HG03280 (cell line): Measurements from ENCODE around the gene TRIM23.
"Not testable (repeated sequence)": the region's sequence is repeated elsewhere in the genome, so short reads cannot be mapped to it uniquely, and the experiment has no call there.

Experiments used
- ATAC-seq: cut with Tn5 transposase; IDR thresholded peaks from one replicate; pipeline ENCODE4 v1.9.1; 2021; ENCODE audit warnings: mild to moderate bottlenecking, moderate library complexity; ENCODE audit not compliant: unreplicated experiment

Gene TRIM23

DNA sequence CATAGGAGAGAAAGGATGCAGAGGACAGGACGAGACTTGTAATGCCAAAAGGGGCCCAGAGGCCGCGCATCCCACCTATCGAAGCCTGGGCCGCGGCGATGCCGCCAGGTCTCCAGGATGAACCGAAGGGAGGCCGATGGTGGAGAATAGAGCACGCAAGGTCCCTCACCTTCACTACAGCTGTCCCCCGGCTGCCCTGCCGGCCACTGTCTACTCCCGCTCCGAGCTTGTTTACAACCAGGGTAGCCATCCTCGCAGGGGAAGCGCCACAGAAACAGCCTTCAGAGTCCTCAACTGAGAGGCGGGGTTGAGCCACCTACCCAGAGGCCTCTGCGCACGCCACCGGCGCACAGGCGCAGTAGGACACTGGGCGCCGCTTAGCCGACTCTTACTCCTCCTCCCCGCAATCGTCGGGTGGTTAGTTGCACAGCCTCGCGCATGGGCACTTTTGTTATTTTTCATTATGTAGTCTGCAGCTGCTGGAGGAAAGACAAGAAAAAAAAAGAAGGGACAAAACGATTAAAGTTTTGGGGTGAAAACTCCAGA is at the start of gene TRIM23:
Gene TRIM23, minus strand, starts transcription at position 309 of the 546 bp plus-strand sequence. Its CDS starts 59 bp downstream, at position 250.
- ATAC-seq: peak; percentile 96

- ATAC-seq: no peak
Observed at GRCh38 chr5:65672796-65673195, 48.7 kb upstream of the TRIM23 start.

GRCh38 chr5:65668696-65669095 is 44.6 kb upstream of the TRIM23 start:
- ATAC-seq: no peak

GRCh38 chr5:65663804-65664521 is 39.8 kb upstream of the TRIM23 start:
- no peak for ATAC-seq

DNA sequence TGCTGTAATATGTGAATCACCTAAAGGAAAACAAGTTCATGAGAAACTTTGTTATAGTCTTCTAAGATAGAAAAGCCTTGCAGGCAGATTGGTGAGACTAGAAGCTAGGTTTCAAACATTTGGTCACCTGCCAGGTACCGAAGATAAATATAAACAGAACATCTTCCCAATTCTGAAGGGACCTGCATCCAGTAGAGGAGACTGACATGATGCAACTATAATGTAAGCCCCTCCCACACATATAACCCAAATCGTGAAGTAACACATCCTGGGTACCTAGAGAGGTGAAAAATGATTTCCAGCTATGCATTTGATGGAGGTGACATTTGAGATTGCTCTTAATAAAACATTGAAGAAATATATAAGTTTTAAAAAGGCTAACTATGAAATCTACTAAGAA is 30.6 kb upstream of the TRIM23 start:
- ATAC-seq: no peak

GRCh38 chr5:65651144-65651543 is 27.0 kb upstream of the TRIM23 start:
- no peak for ATAC-seq

GRCh38 chr5:65647941-65648340 is 23.8 kb upstream of the TRIM23 start:
- ATAC-seq: no peak

- ATAC-seq: no peak
Observed at GRCh38 chr5:65646938-65647337, 22.8 kb upstream of the TRIM23 start.

- ATAC-seq: no peak
Observed at GRCh38 chr5:65640240-65640639, 16.1 kb upstream of the TRIM23 start.

GRCh38 chr5:65630981-65631380 is 6.8 kb upstream of the TRIM23 start:
- no peak for ATAC-seq

GRCh38 chr5:65625743-65626142 is 1.6 kb upstream of the TRIM23 start:
- ATAC-seq: no peak

DNA sequence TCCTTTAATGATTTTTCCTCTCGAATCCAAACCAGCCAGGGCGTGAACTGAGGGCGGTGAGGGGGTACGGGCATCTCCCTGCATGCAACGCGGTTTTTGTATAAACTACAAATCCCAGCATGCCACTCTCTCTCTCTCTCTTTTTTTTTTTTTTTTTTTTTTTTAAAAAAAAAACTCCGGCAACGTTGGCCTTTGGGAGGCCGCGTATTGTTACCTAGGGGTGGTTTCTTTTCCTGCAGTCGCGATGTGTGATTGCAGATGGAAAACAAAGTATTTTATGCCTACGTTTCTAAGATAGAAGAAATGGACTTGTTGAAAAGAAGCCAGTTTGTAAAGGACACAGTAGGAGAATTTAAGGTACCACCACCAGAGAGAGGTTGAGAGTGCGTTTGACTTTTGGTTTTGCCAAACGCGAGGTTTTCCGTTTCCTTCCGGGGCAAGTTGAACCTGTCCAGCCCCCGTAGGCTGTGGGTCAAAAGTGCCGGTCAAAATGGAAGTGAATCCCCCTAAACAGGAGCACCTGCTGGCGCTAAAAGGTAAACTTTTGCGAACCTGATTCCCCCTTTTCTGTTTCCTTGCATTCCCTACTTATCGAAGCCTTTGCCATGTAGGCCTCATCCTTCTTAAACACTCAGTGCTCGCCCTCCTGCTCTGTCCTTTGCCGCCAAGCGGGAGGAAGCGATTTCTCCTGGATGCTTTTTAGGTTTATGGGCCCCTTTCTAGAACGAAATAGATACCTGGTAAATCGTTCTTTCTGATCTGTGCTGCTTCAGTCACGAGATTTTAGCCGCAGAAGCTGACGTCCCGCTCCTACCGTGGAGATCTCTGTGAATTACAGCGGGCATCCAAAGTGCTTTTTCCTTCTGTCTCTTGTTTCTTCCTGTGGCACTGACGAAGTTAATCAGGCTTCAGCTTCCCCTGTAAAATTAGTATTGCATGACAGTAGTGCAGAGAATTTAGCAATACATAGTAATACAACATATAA is 730 bp upstream of the TRIM23 start, which contains the start of the genes SHLD3 and TRAPPC13:
Gene SHLD3, plus strand, starts transcription at position 457 of the 985 bp plus-strand sequence. CDS start 4,561 bp downstream, outside the sequence.
Gene TRAPPC13, plus strand, starts transcription at position 457 of the 985 bp plus-strand sequence. Its CDS starts 34 bp downstream, at position 491.
- peak; percentile 73 for ATAC-seq

GRCh38 chr5:65623482-65623881 is 651 bp downstream of the TRIM23 start:
- ATAC-seq: no peak

- ATAC-seq: not testable (repeated sequence)
Observed at GRCh38 chr5:65621961-65622360, 2.2 kb downstream of the TRIM23 start.

DNA sequence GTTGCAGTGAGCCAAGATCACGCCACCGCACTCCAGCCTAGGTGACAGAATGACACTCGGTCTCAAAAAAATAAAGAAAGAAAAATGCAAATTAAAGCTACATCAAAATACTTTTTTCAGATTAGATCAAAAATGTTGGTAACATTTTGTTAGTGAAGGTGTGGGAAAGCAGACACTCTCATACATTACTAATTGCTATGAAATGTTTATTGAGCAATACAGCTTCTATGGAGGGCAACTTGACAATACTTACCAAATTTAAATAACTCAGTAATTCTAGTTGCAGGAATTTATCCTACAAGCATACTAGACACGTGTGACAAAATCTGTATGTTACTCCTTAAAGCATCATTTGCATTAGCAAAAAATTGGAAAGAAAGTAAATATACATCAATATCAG is 4.1 kb downstream of the TRIM23 start:
- no peak for ATAC-seq

DNA sequence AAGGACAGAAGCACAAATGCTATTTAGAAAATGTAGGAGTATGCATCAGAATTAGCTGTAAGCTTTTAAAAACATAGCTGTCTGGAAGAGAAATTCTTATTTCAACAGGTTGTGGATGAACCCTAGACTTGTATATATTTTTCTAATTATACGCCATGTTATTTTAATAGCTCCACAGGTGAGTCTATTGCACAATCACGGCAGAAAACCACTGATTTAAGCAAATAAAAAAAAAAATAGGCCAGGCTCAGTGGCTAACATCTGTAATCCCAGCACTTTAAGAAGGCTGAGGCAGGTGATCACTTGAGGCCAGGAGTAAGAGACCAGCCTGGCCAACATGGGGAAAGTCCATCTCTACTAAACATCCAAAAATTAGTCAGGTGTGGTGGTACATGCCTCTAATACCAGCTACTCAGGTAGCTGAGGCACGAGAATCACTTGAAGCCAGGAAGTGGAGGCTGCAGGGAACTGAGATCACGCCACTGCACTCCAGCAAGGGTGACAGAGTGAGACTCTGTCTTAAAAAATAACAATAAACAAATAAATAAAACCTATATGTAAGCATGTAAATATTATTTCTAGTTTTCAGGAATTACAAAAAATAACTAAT is 11.7 kb downstream of the TRIM23 start:
- no peak for ATAC-seq

GRCh38 chr5:65611524-65611923 is 12.6 kb downstream of the TRIM23 start:
- ATAC-seq: no peak

- ATAC-seq: not testable (repeated sequence)
Observed at GRCh38 chr5:65601761-65602160, 22.4 kb downstream of the TRIM23 start.

- ATAC-seq: no peak
Observed at GRCh38 chr5:65588694-65589093, 35.4 kb downstream of the TRIM23 start.

DNA sequence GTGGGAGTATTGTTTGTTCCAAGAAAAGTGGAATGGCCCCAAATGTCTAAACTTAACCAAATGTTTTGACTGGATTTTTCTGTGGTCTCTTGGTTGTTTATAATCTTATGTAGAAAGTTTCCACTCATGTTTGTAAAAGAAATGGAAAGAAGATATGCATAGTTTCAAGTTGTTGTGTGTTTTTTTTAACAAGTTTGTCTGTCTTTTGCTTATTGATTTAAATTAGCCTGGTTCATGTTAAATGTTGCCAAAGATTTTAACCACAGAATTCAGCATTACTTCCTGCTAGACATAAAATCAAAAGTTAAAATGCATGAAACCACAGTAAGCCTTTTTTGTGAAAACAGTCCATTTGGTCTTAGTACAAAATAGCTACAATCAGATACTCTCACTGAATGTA is 47.0 kb downstream of the TRIM23 start:
- no peak for ATAC-seq
